HL-60 (cell line): Measurements from ENCODE around the gene IPP.
"Not testable (repeated sequence)": the region's sequence is repeated elsewhere in the genome, so short reads cannot be mapped to it uniquely, and the experiment has no call there.

ENCODE experiments used
- DNase-seq, 2 experiments: peaks; one replicate each; pipeline ENCODE4 v3.0.0-alpha.2; 2010 to 2020; ENCODE audit warnings: low read depth in 1 of 2, low spot score in 1 of 2
- H3K27ac ChIP-seq: fragments of 250-450 bp; sonication (Bioruptor Pico); replicated peaks from 2 replicates; pipeline ENCODE4 v1.5.1; 2020; ENCODE audit warnings: mild to moderate bottlenecking, moderate library complexity
- H3K27me3 ChIP-seq: fragments of 250-450 bp; sonication (Bioruptor Pico); 2 replicates; pipeline ENCODE4 v1.5.1; 2021; ENCODE audit warnings: mild to moderate bottlenecking, moderate library complexity; ENCODE audit not compliant: insufficient read depth, poor library complexity, severe bottlenecking
- H3K4me3 ChIP-seq: replicated peaks from 2 replicates; pipeline ENCODE4 v1.5.1; 2011; ENCODE audit warnings: mild to moderate bottlenecking, control low read depth, low read length; ENCODE audit not compliant: insufficient read depth
- GABPA ChIP-seq: IDR thresholded peaks from 2 replicates; pipeline ENCODE4 v1.6.1; 2012; ENCODE audit warnings: low read depth
- POLR2AphosphoS5 ChIP-seq: IDR thresholded peaks from 2 replicates; pipeline ENCODE4 v1.6.1; 2012; ENCODE audit warnings: low read depth
- SPI1 ChIP-seq: IDR thresholded peaks from 2 replicates; pipeline ENCODE4 v1.6.1; 2012; ENCODE audit warnings: low read depth, mild to moderate bottlenecking, borderline replicate concordance
- TF ChIP-seq, protein P1 (sequence below): IDR thresholded peaks from one replicate; pipeline ENCODE4 v1.5.1; 2011; ENCODE audit warnings: low read length, control low read depth, inconsistent platforms; ENCODE audit not compliant: insufficient read depth
- TF ChIP-seq, protein P2 (sequence below): IDR thresholded peaks from 2 replicates; pipeline ENCODE4 v1.6.1; 2012; ENCODE audit warnings: low read depth; ENCODE audit not compliant: insufficient replicate concordance

Gene IPP

DNA sequence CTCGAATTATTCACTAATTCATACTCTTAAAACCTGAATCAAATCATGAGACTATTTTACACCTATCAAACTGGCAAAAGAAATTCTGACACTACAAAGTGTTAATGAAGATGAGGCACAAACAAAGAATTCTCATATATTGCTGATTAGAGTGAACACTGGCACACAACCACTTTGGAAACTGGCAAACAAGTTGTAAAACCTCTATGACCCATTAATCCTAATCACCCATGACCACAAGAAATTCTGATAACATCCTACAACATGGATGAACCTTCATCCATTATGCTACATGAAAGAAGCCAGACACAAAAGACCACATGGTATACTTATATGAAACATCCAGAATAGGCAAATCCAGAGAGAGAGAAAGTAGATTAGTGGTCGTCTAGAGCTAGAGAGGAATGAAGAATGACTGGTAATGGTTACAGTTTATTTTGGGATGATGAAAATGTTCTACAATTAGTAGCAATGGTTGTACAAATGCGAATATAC lies 72.7 kb downstream of the IPP start:
- Histone ChIP-seq H3K27me3 (no peaks in the 10 kb centered on the region), H3K4me3 (no peak overlapping the region), H3K27ac (no peak overlapping the region)
- DNase-seq: no peak
- TF ChIP-seq, protein P1, sequence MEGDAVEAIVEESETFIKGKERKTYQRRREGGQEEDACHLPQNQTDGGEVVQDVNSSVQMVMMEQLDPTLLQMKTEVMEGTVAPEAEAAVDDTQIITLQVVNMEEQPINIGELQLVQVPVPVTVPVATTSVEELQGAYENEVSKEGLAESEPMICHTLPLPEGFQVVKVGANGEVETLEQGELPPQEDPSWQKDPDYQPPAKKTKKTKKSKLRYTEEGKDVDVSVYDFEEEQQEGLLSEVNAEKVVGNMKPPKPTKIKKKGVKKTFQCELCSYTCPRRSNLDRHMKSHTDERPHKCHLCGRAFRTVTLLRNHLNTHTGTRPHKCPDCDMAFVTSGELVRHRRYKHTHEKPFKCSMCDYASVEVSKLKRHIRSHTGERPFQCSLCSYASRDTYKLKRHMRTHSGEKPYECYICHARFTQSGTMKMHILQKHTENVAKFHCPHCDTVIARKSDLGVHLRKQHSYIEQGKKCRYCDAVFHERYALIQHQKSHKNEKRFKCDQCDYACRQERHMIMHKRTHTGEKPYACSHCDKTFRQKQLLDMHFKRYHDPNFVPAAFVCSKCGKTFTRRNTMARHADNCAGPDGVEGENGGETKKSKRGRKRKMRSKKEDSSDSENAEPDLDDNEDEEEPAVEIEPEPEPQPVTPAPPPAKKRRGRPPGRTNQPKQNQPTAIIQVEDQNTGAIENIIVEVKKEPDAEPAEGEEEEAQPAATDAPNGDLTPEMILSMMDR: no peak
- TF ChIP-seq SPI1 (no peak), GABPA (no peak), POLR2AphosphoS5 (no peak)
- TF ChIP-seq, protein P2, sequence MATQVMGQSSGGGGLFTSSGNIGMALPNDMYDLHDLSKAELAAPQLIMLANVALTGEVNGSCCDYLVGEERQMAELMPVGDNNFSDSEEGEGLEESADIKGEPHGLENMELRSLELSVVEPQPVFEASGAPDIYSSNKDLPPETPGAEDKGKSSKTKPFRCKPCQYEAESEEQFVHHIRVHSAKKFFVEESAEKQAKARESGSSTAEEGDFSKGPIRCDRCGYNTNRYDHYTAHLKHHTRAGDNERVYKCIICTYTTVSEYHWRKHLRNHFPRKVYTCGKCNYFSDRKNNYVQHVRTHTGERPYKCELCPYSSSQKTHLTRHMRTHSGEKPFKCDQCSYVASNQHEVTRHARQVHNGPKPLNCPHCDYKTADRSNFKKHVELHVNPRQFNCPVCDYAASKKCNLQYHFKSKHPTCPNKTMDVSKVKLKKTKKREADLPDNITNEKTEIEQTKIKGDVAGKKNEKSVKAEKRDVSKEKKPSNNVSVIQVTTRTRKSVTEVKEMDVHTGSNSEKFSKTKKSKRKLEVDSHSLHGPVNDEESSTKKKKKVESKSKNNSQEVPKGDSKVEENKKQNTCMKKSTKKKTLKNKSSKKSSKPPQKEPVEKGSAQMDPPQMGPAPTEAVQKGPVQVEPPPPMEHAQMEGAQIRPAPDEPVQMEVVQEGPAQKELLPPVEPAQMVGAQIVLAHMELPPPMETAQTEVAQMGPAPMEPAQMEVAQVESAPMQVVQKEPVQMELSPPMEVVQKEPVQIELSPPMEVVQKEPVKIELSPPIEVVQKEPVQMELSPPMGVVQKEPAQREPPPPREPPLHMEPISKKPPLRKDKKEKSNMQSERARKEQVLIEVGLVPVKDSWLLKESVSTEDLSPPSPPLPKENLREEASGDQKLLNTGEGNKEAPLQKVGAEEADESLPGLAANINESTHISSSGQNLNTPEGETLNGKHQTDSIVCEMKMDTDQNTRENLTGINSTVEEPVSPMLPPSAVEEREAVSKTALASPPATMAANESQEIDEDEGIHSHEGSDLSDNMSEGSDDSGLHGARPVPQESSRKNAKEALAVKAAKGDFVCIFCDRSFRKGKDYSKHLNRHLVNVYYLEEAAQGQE: no peak

DNA sequence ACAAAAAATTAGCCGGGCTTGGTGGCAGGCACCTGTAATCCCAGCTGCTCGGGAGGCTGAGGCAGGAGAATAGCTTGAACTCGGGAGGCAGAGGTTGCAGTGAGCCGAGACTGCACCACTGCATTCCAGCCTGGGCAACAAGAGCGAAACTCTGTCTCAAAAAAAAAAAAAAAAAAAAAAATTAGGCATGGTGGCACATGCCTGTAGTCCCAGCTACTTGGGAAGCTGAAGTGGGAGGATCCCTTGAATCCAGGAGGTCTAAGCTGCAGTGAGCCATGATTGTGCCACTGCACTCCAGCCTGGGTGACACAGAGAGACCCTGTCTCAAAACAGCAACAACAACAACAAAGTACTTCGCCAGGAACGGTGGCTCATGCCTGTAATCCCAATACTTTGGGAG lies 73.9 kb downstream of the IPP start:
- not testable (repeated sequence) for H3K27ac ChIP-seq, DNase-seq

DNA sequence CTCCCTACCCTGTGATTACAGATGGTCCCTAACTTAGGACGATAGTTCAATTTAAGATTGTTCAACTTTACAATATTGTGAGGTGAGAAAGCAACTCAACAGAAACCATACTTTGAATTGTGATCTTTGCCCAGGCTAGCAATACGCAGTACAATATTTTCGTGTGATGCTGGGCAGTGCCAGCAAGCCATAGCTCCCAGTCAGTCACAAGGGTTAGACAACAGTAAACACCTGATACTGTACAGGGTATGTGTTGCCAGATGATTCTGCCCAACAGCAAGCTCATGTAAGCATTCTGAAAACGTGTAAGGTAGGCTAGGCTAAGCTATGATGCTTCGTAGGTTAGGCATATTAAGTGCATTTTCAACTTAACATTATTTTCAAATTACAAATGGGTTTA lies 76.0 kb downstream of the IPP start:
- TF ChIP-seq POLR2AphosphoS5: no peak
- no peak overlapping the region for H3K27ac ChIP-seq
- H3K27me3 ChIP-seq: no peaks in the 10 kb centered on the region
- no peak for DNase-seq
- H3K4me3 ChIP-seq: no peak overlapping the region

More for the DNA sequence above, 73.9 kb downstream of the IPP start:
- not testable (repeated sequence) for H3K27me3 ChIP-seq, H3K4me3 ChIP-seq

DNA sequence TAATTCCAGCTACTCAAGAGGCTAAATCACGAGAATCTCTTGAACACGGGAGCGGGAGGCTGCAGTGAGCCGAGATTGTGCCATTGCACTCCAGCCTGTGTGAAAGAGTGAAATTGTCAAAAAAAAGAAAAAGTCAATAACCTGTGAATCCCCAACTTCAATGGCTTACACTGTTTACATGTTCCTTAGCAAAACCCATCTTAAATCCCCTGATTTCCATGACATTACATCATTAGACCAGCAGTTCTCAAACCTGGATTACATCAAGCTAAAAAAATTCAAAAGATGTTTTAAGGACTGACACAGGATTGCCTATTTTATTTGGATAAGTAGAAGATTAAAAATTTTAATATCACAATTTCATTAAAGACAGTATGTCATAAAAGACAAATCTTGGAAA lies 76.5 kb downstream of the IPP start:
- TF ChIP-seq, protein P2: no peak
- TF ChIP-seq, protein P1: no peak
- TF ChIP-seq GABPA (no peak), SPI1 (no peak), POLR2AphosphoS5 (no peak)
- no peak for DNase-seq

DNA sequence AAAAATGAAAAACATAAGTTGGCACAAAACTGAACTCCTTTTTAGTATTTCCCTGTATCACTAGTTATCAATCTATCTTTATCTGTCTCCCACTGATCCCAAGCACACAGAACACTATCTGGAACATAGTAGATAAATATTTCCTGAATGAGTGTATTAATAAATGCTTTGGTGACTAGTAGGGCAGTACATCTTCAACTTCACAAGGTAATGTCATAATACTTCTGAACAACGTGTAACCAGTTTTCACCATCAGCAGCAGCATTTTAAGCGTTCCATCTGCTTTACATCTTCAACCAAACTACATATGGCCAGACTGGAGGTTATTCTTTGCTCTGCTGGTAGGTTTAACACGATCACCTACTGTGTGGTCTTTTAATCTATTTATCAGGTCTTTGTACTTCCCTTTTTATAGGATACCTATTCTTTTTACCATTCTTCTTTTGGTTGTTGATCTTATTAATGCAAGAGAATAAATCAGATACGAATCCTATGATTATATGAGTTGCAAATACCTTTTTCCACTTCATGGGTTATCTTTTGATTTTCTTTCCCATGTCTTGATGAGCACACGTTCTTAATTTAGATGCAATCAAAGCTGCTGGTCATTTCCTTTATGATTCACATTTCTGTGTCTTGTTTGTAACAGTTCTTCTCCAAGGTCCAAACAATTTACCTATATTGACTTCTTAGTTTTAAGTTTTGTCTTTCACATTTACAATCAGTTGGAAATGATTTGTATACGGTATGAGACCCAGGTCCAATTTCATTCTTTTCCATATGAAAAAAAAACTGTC lies 80.4 kb downstream of the IPP start:
- TF ChIP-seq, protein P2: no peak
- no peak for TF ChIP-seq GABPA
- TF ChIP-seq SPI1: no peak
- TF ChIP-seq, protein P1: no peak
- TF ChIP-seq POLR2AphosphoS5: no peak
- H3K27ac ChIP-seq: no peak overlapping the region
- H3K4me3 ChIP-seq: no peak overlapping the region
- H3K27me3 ChIP-seq: no peaks in the 10 kb centered on the region
- DNase-seq: no peak

More for the DNA sequence above, 76.5 kb downstream of the IPP start:
- Histone ChIP-seq H3K27ac (no peak overlapping the region), H3K4me3 (no peak overlapping the region), H3K27me3 (no peaks in the 10 kb centered on the region)
